ENCODE measurements around the gene CTSH.

DNA sequence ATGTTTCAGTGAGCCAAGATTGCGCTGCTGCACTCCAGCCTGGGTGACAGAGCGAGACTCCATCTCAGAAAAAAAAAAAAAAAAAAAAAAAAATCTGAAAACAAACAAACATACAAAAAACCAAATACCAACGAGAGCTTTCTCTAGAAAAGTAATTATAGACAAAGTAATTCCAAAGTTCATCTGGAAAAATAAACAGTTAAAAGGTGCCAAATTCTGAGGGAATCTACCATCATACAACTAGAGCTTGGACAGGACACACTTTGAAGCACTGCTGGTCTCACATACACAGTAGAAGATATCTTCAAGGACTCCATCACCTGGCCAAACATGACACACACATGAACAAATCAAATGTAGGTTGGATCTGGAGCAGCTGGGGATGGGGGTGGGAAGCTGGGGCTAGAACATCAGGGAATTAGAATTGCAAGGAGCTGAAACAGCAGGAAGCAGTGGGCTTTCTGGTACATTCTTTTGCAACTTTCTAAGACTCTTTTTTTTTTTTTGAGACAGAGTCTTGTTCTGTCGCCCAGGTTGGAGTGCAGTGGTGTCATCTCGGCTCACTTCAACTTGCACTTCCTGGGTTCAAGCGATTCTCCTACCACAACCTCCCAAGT is 41.1 kb upstream of the CTSH start:
- TF ChIP-seq, protein P1, sequence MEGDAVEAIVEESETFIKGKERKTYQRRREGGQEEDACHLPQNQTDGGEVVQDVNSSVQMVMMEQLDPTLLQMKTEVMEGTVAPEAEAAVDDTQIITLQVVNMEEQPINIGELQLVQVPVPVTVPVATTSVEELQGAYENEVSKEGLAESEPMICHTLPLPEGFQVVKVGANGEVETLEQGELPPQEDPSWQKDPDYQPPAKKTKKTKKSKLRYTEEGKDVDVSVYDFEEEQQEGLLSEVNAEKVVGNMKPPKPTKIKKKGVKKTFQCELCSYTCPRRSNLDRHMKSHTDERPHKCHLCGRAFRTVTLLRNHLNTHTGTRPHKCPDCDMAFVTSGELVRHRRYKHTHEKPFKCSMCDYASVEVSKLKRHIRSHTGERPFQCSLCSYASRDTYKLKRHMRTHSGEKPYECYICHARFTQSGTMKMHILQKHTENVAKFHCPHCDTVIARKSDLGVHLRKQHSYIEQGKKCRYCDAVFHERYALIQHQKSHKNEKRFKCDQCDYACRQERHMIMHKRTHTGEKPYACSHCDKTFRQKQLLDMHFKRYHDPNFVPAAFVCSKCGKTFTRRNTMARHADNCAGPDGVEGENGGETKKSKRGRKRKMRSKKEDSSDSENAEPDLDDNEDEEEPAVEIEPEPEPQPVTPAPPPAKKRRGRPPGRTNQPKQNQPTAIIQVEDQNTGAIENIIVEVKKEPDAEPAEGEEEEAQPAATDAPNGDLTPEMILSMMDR (IDR thresholded peaks at IDR 0.05) = no peak
- TF ChIP-seq POLR2A (IDR thresholded peaks at IDR 0.05) = no peak
